GM21447 (cell line): ENCODE results near the gene HDC.

Experiments used
- ATAC-seq: cut with Tn5 transposase; IDR thresholded peaks from one replicate; pipeline ENCODE4 v1.9.1; 2021; ENCODE audit not compliant: unreplicated experiment

Gene HDC

DNA sequence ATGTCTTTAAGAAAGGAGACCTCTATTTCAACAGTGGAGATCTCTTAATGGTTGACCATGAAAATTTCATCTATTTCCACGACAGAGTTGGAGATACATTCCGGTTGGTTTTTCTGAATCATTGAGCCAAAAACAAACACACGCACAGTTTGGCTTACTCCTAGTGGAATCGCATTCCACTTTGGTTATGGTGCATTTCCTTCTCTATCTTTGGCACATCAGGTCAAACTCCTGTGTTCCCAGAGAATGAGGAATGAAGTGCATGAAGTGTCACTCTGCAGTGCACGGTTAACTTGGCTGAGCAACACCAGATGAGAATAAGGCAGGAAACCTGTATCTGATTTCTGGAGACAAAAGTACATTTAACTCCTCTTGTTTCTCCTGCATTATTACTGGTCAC, 38.5 kb downstream of the HDC start:
- ATAC-seq = no peak

GRCh38 chr15:50225938-50226337, 39.6 kb downstream of the HDC start:
- no peak for ATAC-seq

DNA sequence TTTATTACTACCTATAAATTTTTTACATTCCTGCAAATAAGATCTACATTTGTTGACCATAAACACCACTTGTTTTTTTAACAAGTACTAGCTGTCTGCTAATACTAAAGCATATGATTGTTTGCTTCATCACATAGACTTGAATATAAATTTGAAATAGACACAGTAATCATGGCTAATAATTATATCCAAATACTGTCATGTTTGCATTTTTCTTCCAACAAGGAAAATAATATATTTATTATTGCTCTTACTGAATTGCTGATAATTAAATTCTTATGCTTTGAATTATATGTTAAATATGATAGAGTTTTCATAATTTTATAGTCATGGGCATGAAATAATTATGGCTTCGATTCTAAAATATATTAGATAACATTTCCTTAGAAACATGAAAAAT, 40.5 kb downstream of the HDC start:
- ATAC-seq = no peak

GRCh38 chr15:50224606-50225005, 40.9 kb downstream of the HDC start:
- no peak for ATAC-seq

DNA sequence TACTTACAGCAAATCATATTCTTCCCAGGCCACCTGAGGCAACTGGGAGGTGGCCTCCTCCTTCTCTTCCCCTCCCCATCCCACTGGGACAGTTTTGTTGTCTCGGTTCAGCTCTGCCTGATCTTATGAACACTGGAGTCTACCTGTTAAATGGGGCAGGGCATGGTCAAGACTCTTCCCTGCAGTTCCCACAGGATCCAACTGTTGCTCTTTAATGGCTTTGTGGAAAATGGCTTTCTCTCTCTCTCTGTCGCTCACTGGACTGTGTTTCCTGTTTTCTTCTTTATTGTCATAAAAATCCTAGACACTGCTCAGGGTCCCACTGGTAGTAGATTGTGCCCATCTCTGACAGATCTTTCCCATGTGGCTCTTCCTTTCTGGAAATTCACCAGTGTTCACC, 43.3 kb downstream of the HDC start:
- ATAC-seq = no peak

DNA sequence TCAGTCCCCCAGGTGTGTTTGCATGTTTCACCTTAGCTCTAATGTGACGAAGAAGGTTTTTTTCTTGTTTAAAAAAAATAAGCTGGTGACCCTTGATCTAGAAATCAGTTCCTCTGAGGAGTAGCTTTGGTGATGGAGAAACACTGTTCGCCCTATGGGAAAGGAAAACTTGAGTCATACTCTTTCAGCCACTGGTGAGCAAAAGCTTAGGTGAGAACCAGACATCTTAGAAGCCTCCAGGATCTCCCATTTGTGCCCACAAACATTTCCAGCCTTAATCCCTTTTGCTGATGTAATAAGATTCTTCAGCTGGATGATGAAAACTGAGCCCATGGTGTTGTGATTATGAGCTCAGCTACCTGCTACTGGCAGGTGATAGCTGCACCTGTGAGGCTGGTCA, 45.7 kb downstream of the HDC start:
- no peak for ATAC-seq

DNA sequence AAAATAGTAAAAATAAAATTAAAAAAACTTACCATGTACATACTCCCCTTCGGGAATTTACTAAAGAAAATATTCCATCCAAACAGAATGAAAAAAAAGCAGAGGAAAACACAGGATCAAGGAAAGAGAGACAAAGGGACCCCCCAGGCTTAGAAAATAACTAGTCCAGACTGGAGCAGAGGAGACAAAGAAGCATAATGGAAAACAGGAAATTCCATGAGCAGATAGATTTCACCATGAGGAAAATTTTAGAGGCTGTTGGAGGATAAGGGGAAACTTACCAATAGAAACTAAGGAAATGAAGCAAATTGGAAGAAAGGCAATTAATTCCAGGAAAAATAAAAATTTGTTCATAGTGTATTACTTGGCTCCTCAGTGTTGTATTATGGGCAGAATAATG, 46.8 kb downstream of the HDC start:
- no peak for ATAC-seq

GRCh38 chr15:50218291-50218690, 47.2 kb downstream of the HDC start:
- ATAC-seq = no peak

DNA sequence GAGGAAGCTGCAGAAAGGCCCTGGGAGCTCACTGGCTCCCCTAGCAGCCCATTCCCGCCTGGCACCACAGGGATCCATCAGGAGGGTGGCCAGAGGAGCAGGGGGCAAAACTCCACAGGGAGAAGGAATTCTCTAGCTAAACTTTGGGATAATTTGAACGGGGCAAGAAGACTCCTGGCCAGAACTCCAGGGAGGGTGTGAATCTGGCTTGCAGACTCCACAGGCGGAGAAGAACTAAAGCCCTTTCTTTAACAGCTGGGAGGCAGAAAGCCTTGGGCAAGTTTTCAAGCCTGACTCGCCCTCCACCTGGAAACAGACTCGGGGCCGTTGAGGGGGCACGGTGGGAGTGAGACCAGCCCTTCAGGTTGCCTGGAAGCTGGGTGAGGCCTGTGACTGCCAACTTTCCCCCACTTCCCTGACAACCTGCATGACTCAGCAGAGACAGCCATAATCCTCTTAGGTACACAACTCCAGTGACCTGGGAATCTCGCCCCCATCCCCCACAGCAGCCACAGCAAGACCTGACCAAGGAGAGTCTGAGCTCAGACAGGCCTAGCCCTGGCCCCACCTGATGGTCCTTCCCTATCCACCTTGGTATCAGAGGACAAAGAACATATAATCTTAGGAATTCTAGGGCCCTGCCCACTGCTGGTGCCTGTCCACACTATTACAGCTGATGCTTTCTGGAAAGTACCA, 54.9 kb downstream of the HDC start:
- no peak for ATAC-seq

DNA sequence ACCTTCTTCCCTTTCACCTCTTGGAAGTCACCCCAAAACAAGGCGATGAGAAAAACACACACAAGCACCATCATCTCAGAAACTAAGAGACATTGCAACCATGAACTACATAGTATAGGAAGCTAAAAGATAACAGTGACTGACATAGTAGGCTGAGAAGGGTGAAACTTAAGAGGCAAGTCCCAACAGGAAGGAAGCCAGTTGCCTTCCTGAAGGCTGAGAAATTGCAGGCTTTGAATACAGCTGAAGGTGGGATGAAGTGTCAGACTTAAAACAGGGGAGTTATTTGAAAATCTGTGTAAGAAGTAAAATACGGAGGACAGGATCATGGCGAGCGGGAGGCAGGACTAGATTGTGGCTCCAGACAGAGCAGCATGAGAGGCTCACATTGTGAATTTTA, 55.7 kb downstream of the HDC start:
- no peak for ATAC-seq

- ATAC-seq = no peak
These were observed 59.5 kb downstream of the HDC start for GRCh38 chr15:50206020-50206419.

DNA sequence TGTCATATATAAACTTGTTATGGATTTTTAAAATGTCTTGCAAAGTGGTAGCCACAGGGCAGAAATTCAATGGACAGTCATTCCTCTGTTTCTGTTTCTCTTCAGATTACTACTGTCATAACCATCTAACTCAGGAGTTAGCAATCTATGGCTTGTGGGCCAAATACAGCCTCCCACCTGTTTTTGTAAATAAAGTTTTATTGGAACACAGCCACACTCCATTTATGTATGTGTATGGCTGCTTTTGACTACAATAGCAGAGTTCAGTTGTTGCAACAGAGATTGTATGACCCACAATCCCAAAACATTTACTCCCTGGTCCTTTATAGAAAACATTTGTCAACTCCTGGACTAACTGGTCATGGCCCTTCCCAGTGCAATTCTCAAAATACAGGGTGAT, 63.5 kb downstream of the HDC start:
- ATAC-seq = no peak

GRCh38 chr15:50192926-50193620, 72.5 kb downstream of the HDC start:
- ATAC-seq = no peak

GRCh38 chr15:50192164-50192563, 73.4 kb downstream of the HDC start:
- no peak for ATAC-seq
